ENCODE results near the gene SLC34A3.
A peak's percentile ranks its signal among the peaks of the same experiment; 100 is the strongest.
"Not testable (repeated sequence)": the region's sequence is repeated elsewhere in the genome, so short reads cannot be mapped to it uniquely, and the experiment has no call there.

SLC34A3 gene

GRCh38 chr9:137231372-137232039 is 805 bp downstream of the SLC34A3 start:
- no peak for DNase-seq

GRCh38 chr9:137232101-137232500 is 1.4 kb downstream of the SLC34A3 start:
- DNase-seq = no peak

- no peak for DNase-seq
Observed at GRCh38 chr9:137232510-137232909, 1.8 kb downstream of the SLC34A3 start.

- DNase-seq = no peak
Observed at GRCh38 chr9:137233143-137233980, 2.7 kb downstream of the SLC34A3 start.

- DNase-seq = no peak
Observed at GRCh38 chr9:137234055-137234697, 3.5 kb downstream of the SLC34A3 start.

- DNase-seq = no peak
Observed at GRCh38 chr9:137234758-137235423, 4.2 kb downstream of the SLC34A3 start.

- no peak for DNase-seq
Observed at GRCh38 chr9:137235424-137236237, 4.9 kb downstream of the SLC34A3 start.

- peak; percentile 64 for DNase-seq
Observed at GRCh38 chr9:137236238-137236935, 5.7 kb downstream of the SLC34A3 start.

- no peak for DNase-seq
Observed at GRCh38 chr9:137236936-137237421, 6.3 kb downstream of the SLC34A3 start.

- DNase-seq = no peak
Observed at GRCh38 chr9:137237759-137238726, 7.3 kb downstream of the SLC34A3 start.

GRCh38 chr9:137239541-137240200 is 9.0 kb downstream of the SLC34A3 start:
- DNase-seq = not testable (repeated sequence)

- DNase-seq = no peak
Observed at GRCh38 chr9:137240318-137240840, 9.7 kb downstream of the SLC34A3 start.

GRCh38 chr9:137240841-137241489 is 10.3 kb downstream of the SLC34A3 start, which contains the start of gene TUBB4B:
Gene TUBB4B, plus strand, starts transcription at chr9:137241287. Its CDS starts 74 bp downstream, at chr9:137241361.
- DNase-seq = peak; percentile 98

GRCh38 chr9:137241490-137242268 is 11.0 kb downstream of the SLC34A3 start:
- DNase-seq = no peak

- DNase-seq = no peak
Observed at GRCh38 chr9:137242269-137243203, 11.8 kb downstream of the SLC34A3 start.

GRCh38 chr9:137243266-137243625 is 12.5 kb downstream of the SLC34A3 start:
- DNase-seq = not testable (repeated sequence)

Data from NCI-H1105 (cell line).